Tracheal epithelial cell (primary cell): Measurements from ENCODE around the gene WASHC2A. TPM values are rescaled to one million over a fixed set of nuclear protein-coding genes. Genes with fewer than 3 reads are reported as not detected.

Experiments
- total RNA-seq: library from RNA; depleted of rRNA; stranded (reverse); fragments of >200 nt; gene quantifications from 2 replicates; pipeline ENCODE4 v1.2.1, GENCODE V29; 2014

Gene WASHC2A
- total RNA-seq, result 24.7 and 27.0 TPM in 2 replicates

GRCh38 chr10:50067546-50068351 is at the start of gene WASHC2A:
WASHC2A (plus strand) TSS chr10:50067954; CDS start chr10:50068006, 52 bp downstream.

Other genes with a start within 250 kb of the WASHC2A start
- 43.9 and 52.2 TPM in 2 replicates for gene PARG, start 125.9 kb upstream of the WASHC2A start, total RNA-seq
- 11.5 and 20.5 TPM in 2 replicates for gene TIMM23B, start 125.9 kb upstream of the WASHC2A start, total RNA-seq
- 2.6 and 2.9 TPM in 2 replicates for gene AGAP6, start 79.5 kb upstream of the WASHC2A start, total RNA-seq
- gene ASAH2, start 183.6 kb downstream of the WASHC2A start, total RNA-seq, result 0.24 and 0.64 TPM in 2 replicates